T-helper 2 cell treated with Interferon-gamma antibody and Interleukin-4, amounts not matched to agents 100 ng/mL and 5 ng/mL, for 36 hours (primary cell): ENCODE data around the gene MAPK7. TPM values are rescaled to one million over a fixed set of nuclear protein-coding genes. Genes with fewer than 3 reads are reported as not detected.

Experiments used
- intact Hi-C: fragments of 100-400 bp; cut with micrococcal nuclease; formaldehyde crosslinking; loops from one replicate; pipeline ENCODE4 v1.15.1; 2023
- total RNA-seq: library from RNA; stranded (reverse); gene quantifications from 2 replicates; pipeline ENCODE4 v1.2.3, GENCODE V29; 2022

MAPK7 gene
- 38.7 and 43.0 TPM in 2 replicates for total RNA-seq

- intact Hi-C loops: loop anchor here (1.0 to 10.0 kb wide), 7 partner anchors 8 to 1064 kb away; partner anchors contain the start of genes ALDH3A2, B9D1, SMCR8 and TOP3A
These were observed at the start of gene MAPK7 for GRCh38 chr17:19378416-19379360. MAPK7 (plus strand) TSS chr17:19378498; CDS start chr17:19378901, 403 bp downstream.

- intact Hi-C loops: no loop called here
These were observed 49.2 kb upstream of the MAPK7 start for GRCh38 chr17:19329136-19329535.

- intact Hi-C loops: no loop called here
These were observed 48.5 kb upstream of the MAPK7 start for GRCh38 chr17:19329839-19330238.

DNA sequence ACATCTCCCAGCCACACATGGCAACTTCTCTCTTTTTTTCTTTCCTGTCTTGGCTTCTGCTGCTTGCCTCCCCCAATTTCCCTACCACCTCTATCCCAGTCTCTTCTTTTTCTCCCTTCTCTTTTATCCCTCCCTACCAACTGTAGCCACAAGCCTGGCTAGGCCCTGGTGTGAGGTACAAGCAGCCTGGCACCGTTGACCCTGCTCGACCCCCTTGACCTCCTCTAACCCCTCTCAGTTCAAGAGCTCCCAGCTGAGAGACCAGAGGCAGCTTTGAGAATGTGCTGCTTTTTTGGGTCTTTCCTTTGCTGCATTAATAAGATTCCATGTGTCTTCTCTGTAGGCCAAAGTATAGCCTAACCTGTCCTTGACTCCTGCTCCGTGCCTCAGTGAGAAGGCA lies 48.0 kb upstream of the MAPK7 start:
- intact Hi-C loops: no loop called here

DNA sequence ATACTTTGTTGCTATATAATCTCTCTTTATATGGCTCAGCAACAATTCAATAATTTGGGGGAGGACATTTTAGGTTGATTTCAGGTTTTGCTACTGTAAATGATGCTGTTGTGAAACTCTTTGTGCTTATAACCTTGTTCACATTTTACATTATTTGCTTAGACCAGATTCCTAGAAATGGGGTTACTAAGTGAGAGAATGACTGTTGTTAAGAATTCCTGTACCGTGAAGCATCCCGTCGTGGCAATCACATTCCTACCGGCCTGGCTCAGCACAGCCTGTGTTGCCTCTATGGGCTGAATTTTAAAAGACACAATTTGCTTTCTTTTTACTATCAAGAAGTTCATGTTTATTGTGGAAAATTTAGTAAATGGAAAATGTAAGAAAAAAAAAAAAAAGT lies 47.2 kb upstream of the MAPK7 start:
- intact Hi-C loops: no loop called here

DNA sequence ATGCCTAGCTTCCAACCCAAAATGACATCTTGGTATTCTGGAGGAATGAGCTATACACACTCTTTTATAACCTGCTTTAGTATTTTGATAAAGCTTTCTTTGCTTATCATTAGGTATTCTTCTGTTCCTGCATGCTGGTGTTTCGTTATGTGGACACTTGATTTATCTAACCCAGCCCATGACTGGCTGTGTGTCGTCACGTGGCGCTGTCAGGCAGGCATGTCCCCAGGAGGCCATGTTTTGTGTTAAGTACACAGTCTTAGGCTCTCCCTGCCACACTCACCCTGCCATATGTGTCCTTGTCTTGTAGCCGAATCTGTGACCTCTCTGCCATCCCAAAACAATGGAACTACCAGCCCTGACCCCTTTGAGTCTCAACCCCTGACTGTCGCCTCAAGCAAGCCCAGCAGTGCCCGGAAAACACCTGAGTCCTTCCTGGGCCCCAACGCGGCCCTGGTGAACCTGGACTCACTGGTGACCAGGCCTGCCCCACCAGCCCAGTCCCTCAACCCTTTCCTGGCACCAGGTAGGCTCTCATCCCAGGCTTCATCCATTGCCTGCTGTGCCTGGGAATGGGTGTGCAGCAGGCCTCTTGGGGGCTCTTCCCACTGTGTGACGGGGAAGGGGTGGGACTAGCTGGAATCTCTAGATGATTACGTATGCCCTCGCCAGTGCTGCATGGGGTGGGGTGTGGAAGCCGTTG lies 46.6 kb upstream of the MAPK7 start:
- intact Hi-C loops: no loop called here

GRCh38 chr17:19332371-19333131 lies 45.7 kb upstream of the MAPK7 start:
- intact Hi-C loops: no loop called here

DNA sequence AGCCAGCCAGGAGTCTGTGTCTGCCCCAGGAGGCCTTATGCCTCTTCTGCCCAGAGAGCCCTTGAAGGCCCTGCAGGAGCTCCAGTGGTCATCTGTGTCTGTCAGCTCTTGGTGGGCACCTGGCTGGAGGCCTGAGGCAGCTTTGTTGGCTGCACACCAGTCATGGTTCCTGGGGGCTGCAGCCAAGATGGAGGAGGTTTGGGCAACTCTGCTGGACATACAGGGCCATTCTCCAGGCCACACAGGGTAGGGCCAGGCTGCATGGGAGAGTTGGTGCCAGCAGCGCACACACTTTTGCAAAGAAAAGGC lies 45.2 kb upstream of the MAPK7 start:
- intact Hi-C loops: no loop called here

GRCh38 chr17:19333736-19334290 lies 44.5 kb upstream of the MAPK7 start:
- intact Hi-C loops: no loop called here

GRCh38 chr17:19334331-19334730 lies 44.0 kb upstream of the MAPK7 start:
- intact Hi-C loops: no loop called here

DNA sequence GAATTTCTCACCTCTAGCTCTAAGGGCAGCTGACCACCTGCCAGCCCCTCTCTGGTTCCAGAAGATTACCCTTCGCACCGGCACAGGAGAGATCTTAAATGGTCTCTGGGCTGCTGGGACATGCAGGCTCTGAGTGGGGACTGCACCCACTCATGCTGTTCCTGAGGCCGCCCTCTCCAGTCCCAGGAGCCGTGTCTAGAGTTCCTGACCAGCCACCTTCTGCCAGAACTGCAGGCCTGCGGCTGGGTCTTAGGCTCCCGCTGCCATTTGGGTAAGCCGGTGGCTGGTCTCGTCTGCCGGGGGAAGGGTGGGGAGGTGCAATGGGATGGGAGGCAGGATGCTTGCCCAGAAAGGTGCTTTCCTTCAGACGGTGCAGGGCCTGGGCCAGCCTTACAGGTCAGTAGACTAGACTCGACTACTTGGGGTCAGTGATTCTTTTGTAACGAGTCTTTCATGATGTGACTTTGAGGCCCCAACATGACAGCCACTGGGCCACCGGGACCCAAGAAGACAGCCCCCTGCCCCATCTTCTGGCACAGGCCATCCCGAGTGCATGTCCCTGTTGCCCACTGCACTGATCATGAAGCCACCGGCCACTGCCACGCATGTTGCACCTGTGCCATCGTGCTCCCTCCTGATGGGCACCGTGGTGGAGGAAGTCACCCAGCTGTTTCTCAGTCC lies 42.2 kb upstream of the MAPK7 start:
- intact Hi-C loops: no loop called here

GRCh38 chr17:19336938-19337711 lies 41.2 kb upstream of the MAPK7 start:
- intact Hi-C loops: no loop called here

GRCh38 chr17:19337712-19338023 lies 40.6 kb upstream of the MAPK7 start:
- intact Hi-C loops: no loop called here

- intact Hi-C loops: no loop called here
These were observed 40.0 kb upstream of the MAPK7 start for GRCh38 chr17:19338031-19338990.

- intact Hi-C loops: no loop called here
These were observed 38.9 kb upstream of the MAPK7 start for GRCh38 chr17:19339341-19339815.

GRCh38 chr17:19341211-19341631 lies 37.1 kb upstream of the MAPK7 start:
- intact Hi-C loops: no loop called here

DNA sequence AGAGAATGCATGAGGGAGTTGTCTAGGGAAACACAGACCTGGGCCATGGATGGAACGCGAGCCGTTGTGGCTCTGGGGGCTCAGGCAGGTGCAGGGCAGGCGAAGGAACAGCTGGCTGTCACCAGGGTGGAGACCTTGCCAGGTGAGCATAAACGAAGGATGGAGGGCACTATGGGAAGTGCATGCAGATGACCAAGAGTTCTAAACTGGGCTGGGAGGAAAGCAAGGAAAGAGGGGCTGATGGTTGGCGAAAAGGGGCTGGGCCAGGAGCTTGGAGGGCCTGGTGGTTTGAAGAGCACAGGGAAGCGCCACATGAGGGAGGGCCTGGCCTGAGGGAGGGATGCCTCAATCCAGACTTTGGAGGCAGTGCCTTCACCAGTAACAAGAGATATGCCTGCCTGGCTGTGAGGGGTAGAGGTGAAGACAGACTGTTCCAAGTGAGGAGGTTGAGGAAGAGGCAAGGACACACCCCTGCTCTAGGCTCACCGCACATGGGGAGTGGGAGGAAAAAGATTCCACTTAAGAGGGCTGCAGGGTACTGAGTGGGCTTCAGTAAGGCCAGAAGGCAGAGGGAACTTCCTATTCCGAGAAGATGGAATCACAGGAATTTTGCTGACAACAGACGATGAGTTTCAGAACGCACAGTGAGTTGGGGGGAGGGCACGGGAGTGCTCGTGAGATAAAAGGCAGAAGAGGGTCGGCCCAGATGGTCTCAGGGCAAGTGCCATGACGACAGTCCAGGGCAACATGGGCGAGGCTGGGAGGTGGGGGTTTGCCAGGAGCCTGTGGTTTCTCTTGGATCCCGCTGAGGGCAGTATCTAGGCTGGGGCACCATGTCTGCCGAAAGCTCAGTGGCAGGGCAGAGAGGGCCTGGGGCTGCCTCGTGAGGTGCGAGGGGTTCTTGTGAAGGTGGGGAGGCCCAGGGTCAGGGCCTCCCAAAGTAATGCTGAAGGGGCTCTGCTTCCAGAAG lies 36.4 kb upstream of the MAPK7 start:
- intact Hi-C loops: no loop called here
